ENCODE data around the gene SRR.

The SRR gene

DNA sequence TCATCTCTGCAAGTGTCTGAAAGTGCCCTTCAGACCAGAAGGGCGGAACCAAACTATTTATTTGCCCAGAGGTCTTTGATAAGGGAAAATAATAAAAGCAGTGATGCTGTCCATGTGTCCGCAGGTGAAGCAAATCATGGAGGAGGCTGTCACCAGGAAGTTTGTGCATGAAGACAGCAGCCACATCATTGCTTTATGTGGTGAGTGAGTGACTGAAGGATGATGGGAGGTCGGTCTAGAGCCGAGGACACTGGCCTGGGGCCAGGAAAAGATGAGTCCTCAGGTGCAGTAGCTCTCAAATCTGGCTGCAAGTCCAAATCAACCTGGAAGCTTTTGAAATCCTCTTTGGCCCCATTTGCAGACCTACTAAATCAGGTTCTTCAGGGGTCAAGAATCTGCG lies 39.7 kb downstream of the SRR start:
- no peak for DNase-seq (ENCODE audit: low read depth in 2 of 2)

DNA sequence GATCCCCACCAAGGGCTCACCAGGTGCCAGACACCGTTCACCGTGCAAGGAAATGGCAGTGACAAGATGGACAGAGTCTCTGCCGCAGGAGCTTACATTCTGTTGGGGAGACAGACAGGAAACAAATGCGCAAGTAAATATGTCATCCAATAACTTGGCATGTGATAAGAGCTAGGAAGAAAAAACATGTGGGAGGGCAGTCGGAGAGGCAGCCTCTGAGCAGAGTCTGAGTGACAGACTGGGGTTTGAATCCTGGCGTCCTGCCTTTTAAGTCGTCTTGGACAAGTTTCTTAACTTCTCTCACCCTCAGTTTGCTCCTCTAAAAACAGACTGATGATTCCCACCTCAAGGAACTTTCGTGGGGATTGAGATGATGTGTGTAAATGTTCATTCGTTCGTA lies 40.8 kb downstream of the SRR start:
- no peak for DNase-seq (ENCODE audit: low read depth in 2 of 2)

DNA sequence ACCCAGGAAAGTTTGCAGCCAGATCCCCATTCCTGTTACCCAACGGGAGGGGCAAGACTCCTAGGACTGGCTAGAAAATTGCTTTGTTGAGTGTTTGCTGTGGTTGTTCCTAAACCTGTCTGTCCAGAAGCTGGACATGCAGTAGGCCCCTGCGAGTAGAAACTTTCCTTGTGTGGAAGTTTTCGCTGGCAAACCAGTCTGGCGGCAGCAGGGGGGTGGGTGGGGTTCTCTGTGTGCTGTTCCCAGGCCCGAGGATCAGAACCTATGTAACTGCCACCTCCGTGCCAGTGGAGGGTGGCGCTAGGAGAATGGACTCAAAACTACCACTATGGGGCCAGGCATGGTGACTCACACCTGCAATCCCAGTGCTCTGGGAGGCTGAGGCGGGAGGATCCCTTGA lies 42.7 kb downstream of the SRR start:
- DNase-seq (ENCODE audit: low read depth in 2 of 2) = no peak

DNA sequence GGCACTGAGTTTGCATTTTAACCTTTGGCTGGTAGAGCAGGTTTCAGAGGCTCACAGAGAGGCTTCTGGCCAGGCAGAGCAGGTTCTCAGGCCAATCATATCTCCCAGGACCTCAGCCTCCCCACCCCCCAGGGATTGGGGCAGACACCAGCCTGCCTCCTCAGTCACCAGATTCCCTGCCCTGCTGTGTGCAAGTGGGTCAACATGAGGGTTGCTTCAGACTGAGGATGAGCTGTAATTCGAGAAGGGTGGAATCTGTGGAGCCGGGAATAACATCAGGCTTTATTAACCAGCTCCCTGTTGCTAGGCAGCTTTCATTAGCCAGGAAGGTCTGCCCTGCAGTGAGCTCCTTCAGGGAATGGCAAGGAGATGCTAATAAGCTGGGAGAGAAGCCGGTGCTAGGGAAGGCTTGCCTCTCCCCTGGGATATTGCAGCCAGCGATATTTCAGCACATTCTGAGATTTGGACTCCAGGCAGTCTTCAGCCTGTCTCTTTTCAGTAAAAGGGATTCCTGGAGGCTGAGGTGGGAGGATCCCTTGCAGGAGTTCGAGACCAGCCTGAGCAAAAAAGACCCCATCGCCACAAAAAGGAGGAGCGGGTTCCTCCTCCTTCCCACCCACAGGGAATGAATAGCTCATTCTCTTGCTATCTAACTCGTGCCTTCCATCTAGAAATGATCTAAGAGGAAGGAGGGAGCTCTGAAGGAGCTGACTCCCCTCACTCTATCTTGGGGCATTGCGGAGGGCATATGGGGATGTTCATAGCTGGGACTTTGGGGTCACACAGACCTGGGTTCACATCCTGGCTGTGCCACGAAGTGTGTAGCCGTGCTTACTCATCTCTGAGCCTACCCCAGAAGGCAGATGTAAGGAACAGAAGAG lies 44.3 kb downstream of the SRR start:
- no peak for DNase-seq (ENCODE audit: low read depth in 2 of 2)

DNA sequence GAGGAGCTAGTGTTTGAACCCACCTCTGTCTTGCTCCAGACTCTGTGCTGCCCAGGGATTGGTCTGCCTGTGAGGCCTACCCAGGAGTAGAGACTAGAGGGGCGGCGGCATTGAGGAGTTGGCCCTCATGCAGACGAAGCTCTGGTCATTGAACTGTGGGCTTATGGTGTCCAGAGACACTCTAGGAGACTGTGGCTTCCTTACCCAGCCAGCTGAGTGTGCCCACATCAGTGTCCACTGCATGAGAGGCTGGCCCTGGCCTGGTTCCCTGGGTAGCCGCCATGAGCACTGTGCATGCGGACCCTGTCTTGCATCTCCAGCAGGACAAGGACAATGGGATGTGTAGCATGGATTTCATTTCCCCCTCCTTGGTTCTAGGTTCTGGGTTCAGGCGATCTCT lies 47.5 kb downstream of the SRR start:
- no peak for DNase-seq (ENCODE audit: low read depth in 2 of 2)

DNA sequence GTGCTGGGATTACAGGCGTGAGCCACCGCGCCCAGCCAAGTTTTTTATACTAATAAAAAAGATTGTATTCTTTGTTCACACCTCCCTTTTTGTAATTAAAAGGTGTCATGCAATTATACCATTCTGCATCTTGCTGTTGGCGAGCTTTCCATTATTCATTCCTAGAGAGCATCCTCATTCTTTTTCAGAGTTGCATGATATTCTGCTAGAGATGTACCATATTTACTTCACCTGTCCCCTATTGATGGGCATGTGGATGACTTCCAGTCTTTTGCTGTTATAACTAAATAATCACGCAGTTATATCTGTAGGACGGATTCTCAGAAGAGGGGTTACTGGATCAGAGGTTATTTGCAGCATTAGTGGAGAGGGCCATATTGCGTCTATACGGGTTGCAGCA lies 50.6 kb downstream of the SRR start:
- no peak for DNase-seq (ENCODE audit: low read depth in 2 of 2)

DNA sequence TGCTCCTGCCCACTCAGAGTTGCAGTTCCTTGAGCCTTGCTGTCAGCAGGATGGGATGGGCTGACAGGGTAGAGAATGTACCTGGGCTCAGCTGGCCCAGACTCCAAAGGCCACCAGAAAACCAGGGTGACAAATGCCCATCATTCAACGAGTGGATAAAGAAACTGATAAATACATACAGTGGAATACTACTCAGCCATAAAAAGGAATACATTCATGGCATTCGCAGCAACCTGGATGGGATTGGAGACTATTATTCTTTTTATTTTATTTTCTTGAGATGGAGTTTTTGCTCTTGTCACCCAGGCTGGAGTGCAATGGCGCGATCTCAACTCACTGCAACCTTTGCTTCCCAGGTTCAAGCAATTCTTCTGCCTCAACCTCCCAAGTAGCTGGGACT lies 53.5 kb downstream of the SRR start:
- DNase-seq (ENCODE audit: low read depth in 2 of 2) = no peak

DNA sequence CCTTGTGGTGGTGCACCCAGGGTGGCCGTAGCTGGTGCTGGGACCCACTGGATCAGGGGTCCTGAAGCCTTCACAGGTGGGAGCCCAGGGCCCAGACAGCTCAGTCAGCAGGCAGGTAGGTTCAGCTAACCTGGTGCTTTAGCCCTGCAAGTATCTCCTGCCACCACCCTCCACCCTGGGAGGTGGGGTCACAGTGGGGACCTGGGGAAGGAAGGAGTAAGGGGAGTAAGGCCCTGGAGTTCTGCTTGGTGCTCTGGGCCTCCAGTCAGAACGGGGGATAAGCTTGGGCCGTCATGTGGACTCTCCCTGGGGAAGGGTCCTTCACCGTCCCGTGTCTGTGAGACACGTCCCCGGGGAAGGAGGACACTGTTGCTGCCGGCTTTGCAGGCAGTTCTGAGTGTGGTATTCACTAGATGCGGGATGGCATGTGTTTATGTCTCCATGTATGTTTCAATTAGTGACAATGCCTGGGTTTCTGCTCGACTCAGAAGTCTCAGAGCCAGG lies 54.2 kb downstream of the SRR start:
- no peak for DNase-seq (ENCODE audit: low read depth in 2 of 2)

DNA sequence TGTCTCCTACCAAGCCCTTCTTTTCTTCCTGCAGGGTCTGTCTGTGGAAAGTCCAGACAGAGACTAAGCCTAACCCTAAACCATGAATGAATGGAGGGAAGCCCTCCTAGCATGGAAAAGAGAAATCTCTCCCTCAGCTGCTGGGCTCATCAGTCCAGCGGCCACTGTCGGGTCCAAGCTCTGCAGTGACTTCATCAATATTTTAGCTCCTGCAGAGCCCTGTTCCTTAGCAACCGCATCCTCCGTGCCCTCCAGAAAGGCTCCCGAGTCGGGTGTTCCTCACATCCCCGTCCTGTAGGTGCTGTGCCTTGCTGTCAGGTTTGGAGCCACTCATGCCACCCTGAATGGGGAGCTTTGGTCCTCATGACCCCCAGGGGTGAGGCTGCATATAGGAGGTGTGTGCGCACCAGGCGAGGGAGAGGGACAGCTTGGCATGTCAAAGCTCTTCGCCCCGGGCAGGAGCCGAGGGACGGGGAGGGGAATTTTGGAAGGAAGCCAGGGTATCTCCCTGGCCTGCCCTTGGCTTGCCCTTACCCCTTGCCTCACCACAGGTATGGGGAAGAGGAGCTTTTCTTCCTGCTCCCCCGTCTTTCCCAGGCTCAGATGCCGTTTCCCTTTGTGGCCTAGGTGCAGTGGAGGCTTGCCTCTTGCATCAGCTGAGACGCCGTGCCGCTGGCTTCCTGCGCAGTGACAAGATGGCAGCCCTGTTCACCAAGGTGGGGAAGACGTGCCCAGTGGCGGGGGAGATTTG lies 57.4 kb downstream of the SRR start:
- DNase-seq (ENCODE audit: low read depth in 2 of 2) = no peak

DNA sequence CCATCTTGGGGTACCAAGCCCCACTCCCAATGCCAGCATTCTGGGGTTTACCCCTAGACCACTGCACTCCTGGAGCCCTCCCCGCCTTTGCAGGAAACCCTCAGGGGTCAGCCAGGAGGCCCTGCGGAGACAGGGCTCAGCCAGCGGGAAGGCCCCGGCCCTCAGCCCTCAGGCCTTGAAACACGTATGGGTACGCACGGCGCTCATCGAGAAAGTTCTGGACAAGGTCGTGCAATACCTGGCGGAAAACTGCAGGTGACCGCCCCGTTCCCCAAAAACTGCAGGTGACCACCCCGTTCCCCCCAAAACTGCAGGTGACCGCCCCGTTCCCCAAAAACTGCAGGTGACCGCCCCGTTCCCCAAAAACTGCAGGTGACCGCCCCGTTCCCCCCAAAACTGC lies 58.3 kb downstream of the SRR start:
- DNase-seq (ENCODE audit: low read depth in 2 of 2) = no peak

DNA sequence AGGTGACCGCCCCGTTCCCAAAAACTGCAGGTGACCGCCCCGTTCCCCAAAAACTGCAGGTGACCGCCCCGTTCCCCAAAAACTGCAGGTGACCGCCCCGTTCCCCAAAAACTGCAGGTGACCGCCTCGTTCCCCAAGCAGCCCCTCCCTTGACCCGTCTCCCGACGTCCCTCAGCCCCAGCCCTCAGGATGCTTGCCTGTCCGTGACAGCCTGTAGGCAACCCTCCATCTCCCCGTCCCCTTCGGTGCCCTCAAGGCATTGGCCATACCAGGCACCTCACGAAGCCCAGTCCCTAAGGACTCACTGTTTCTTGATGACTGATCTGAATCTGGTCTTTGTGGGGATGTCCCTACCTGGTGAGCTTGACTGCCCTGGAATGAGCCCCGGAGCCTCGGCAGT lies 58.7 kb downstream of the SRR start:
- DNase-seq (ENCODE audit: low read depth in 2 of 2) = no peak

DNA sequence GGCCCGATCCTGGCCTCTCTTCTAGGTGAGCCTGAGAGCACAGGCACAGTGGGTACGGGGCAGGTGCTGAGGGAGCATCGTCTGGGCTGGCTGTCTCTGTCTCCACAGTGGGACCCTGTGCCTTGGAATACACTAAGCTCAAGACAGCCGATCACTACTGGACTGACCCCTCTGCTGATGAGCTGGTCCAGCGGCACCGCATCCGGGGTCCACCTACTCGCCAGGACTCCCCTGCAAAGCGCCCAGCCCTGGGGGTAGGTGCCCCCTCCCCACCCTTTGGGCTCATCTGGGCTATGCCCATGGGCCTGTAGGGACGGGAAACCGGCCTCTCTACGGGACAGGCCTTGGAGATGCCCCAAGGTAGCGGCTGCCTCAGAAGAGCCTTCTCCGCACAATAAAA lies 59.1 kb downstream of the SRR start:
- no peak for DNase-seq (ENCODE audit: low read depth in 2 of 2)

DNA sequence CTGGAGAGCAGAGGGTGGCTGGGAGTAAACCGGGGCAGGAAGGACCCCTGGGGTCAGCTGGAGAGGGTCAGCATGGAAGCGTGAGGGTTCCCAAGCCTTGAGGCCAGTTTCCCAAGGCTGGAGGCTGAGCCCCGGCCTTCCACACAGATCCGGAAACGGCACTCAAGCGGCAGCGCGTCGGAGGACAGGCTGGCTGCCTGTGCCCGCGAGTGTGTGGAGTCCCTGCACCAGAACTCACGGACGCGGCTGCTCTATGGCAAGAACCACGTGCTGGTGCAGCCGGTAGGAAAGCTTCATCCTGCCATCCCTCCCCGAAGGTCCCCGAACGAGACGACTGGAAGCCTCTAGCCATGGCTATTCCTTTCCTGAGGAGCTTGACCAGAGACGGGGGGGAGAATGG lies 59.6 kb downstream of the SRR start:
- DNase-seq (ENCODE audit: low read depth in 2 of 2) = no peak

DNA sequence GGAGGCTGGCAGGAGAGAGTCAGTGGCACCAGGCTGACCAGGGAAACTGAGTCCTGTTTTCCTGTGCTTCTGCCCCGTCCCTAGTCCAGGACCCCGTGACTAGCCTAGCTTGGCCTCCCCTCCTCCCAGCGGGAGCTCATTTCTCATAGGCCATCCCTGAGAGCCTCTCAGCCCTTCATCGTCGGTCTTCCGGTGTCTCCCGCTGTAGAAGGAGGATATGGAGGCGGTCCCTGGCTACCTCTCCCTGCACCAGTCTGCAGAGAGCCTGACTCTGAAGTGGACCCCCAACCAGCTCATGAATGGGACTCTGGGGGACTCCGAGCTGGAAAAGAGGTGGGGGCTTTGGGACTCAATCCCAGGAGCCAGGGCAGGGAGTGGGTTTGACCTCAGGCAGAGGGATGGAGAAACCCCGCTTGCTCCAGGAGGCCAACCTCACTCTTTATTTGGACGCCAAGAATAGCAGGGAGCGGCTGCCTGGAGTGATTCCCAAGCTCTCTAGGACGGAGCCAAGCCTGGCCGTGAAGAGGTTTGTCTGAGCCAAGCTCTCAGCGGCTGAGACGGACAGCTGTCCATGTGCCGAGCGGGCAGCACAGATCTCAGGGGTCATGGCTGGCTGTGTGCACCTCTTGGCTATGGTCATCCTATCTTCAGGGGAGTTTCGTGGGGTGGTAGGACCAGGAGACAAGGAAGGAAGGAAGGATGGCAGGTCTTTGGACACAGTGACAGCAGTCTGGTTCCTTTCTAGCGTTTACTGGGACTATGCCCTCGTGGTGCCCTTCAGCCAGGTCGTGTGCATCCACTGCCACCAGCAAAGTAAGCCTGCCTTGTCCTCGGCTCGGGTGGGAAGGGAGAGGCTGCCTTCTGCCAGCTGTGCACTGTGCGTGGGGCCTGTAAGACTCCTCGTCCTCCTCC lies 60.4 kb downstream of the SRR start:
- DNase-seq (ENCODE audit: low read depth in 2 of 2) = no peak

DNA sequence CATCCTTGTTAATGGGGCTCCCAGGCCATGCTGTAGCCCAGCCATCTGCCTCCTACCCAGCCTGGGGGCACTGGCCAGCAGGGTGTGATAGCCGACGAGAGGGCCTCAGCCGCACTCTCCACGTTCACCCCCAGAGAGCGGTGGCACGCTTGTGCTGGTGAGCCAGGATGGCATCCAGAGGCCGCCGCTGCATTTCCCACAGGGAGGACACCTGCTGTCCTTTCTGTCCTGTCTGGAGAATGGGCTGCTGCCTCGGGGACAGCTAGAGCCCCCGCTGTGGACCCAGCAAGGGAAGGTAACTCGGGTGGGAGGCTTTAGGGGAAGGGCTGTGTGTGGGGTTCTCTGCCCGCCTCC lies 61.0 kb downstream of the SRR start:
- no peak for DNase-seq (ENCODE audit: low read depth in 2 of 2)

DNA sequence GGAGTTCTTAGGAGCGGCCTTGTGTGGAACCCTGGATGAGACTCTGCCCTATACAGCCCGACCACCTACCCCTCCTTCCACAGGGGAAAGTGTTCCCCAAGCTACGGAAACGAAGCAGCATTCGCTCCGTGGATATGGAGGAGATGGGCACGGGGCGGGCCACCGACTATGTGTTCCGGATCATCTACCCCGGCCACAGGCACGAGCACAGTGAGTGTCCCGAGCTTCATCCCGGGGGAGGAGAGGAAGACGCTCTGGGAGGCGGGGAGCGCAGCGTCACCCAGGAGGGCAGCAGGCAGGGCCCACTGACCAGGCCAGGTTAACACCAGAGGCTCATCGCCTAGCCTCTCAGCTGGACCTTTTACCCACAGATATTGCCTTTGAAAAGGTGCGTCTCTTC lies 61.4 kb downstream of the SRR start:
- no peak for DNase-seq (ENCODE audit: low read depth in 2 of 2)

DNA sequence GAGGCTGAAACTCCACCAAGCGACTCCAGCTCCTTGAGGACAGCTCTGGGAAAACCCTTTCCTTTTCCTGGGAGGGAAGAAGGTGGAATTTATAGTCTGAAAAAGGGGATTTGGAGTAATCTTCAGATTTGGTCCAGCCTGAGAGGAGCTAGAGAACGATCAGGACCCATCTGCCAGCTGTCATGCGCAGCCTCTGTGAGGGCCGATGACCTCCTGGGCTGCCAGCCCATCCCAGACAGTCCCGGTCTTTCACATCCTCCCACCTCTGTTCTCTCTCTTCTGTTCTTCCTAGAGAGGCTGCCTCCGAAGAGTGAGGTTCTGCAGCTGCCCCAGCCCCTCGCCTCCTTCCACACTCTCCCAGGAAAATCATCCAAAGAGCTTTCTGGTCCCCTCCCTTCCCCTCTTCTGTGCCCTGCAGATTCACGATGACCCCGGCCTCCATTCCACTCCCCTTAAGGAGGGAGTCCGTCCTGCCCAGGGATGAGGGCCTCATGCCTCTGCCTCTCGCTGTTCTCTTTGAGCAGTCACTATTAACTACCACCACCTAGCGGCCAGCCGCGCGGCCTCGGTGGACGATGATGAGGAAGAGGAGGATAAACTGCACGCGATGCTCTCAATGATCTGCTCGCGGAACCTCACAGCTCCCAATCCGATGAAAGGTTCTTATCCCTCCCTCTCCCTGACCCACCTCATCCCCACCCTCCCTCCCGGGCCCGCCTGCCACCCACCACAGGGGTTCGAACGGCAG lies 63.2 kb downstream of the SRR start:
- no peak for DNase-seq (ENCODE audit: low read depth in 2 of 2)

DNA sequence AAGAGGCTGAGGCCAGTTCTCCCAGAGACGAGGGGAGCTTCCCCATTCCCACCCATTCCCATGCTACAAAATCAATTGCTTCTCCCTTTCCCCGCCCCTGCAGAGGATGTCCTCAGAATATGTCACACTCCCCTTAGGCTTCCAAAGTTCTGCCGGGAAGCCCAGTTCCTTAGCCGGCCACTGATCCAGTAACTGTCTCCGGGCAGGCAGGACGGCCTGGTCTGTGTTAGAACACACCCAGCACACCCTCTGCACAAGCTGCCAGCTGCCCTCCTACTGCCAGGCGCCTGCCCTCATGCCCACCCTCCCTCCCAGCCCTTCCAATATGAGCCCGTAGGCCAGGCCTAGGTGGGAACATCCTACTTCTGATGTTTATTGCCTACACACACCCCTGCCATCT lies 64.6 kb downstream of the SRR start:
- no peak for DNase-seq (ENCODE audit: low read depth in 2 of 2)

DNA sequence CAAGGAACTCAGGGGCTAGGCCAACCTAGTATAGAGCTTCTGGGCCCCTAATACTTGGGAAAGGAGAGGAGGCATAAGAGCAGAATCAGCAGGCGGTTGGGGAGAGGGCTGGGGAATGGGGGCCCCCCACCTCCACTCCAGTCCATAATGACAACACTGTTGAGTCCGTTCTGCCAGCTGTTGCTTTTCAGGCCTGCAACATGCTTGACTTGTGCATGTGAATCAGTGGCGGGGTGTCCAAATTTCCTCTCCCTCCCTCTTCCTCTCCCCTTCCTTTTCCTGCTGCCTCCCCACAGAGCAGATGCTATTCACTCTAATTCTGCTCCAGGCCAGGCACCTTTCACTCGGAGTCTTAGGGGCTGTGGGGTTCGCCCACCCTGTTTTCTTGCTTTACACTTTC lies 65.3 kb downstream of the SRR start:
- DNase-seq (ENCODE audit: low read depth in 2 of 2) = no peak

DNA sequence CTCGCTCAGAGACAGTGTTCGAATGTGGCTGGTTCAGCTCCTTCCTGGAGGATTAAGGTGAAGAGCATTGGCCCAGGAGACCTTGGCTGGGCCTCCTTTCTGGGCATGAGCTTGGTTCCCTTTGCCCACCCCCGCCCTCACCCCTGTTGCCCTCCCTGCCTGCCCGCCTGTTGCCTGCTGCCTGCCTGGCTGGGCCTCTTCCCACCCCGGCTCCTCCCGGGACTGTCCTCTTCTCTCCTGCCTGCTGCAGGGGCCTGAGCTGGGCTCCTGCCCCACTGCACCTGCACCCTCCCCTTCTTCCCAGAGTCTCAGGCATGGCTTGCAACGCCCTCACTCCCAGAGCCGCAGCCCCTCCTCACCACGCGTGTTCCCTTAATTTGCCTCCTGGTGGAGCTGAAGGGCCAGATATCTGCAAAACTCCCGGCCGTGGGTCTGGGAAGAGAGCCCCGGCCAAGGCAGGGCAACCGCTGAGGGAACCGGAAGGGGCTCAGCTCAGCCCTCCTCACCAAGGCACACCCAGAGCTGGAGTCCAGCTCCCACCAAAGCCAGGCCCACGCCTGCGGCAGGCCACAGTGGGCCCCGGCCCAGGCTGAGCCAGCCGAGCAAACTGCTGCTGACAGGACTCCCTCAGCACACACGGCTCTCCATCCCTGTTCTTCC lies 65.9 kb downstream of the SRR start:
- no peak for DNase-seq (ENCODE audit: low read depth in 2 of 2)

DNA sequence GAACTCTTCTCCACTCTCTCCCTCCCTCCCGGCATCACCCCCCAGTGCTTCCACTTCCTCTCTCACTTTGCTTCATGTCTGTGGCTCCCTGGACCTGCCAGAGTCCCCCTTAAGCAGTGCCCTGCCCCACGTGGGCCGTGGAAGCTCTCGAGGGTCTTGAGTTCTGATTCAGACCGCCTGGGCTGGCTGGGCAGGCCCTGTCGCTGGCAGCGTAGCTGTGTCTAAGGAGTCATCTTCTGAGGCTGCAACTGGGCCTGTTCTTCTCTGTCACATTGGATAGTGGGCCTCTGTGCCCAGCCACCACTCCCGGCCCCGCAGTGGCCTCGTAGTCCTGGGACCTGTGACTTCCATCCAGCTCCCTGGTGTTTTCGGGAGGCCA lies 66.5 kb downstream of the SRR start:
- DNase-seq (ENCODE audit: low read depth in 2 of 2) = no peak
